Mesodermal cell (in vitro differentiated cells): Measurements from ENCODE around the gene MTM1.

Source experiments
- H3K27ac ChIP-seq: 2 replicates; pipeline ENCODE4 v1.7.0; 2013; ENCODE audit warnings: mild to moderate bottlenecking, low read depth, low read length, moderate library complexity; ENCODE audit not compliant: severe bottlenecking
- H3K36me3 ChIP-seq: 2 replicates; pipeline ENCODE4 v1.7.1; 2013; ENCODE audit warnings: mild to moderate bottlenecking, low read length, moderate library complexity; ENCODE audit not compliant: control insufficient read depth, insufficient read depth
- H3K4me1 ChIP-seq: one replicate; pipeline ENCODE4 v1.7.1; 2013; ENCODE audit warnings: mild to moderate bottlenecking, low read length; ENCODE audit not compliant: insufficient read depth, control insufficient read depth, poor library complexity, severe bottlenecking
- H3K4me3 ChIP-seq: 2 replicates; pipeline ENCODE4 v1.7.0; 2013; ENCODE audit warnings: low read length, control low read depth, mild to moderate bottlenecking; ENCODE audit not compliant: insufficient read depth, poor library complexity, severe bottlenecking; ENCODE audit errors: extremely low read depth
- H3K9me3 ChIP-seq: 2 replicates; pipeline ENCODE4 v1.7.1; 2013; ENCODE audit warnings: mild to moderate bottlenecking, low read length, moderate library complexity; ENCODE audit not compliant: control insufficient read depth
- WGBS, 2 experiments: methylation state at CpG; one replicate each; pipeline ENCODE4 v1.1.5; 2013; ENCODE audit warnings: missing lambda C conversion rate in 2 of 2; ENCODE audit not compliant: insufficient coverage in 2 of 2; 5-methylcytosine and 5-hydroxymethylcytosine counted together

Gene MTM1

DNA sequence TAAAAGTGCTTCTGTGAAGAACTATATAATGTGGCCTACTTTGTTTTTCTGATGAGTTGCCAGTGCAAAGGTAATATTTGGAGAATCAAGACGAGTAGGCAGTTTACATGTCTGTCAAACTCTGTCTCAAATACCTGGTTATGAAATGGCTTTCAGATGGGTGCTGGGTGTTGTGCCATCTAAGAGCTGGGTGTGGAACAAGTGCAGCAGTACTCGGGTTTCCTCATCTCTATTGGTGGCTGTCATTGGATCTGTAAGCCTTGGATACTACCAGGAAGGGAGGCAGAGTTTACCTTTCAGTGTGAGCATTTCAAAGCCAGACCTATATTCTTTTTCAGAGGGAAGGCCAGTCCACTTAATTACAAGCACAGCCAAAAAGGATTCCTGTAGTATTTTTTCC is 37.2 kb downstream of the MTM1 start:
- Histone ChIP-seq H3K4me1 (no peaks in the 10 kb centered on the region), H3K9me3 (no peaks in the 10 kb centered on the region), H3K36me3 (peaks cover 6% of the 10 kb centered on the region), H3K27ac (no peak overlapping the region), H3K4me3 (no peak overlapping the region)
- 86% methylated on average over 1 of the region's 2 CpGs; no CpG with 5 or more reads in 1 of the 2 experiments for WGBS, 2 experiments

DNA sequence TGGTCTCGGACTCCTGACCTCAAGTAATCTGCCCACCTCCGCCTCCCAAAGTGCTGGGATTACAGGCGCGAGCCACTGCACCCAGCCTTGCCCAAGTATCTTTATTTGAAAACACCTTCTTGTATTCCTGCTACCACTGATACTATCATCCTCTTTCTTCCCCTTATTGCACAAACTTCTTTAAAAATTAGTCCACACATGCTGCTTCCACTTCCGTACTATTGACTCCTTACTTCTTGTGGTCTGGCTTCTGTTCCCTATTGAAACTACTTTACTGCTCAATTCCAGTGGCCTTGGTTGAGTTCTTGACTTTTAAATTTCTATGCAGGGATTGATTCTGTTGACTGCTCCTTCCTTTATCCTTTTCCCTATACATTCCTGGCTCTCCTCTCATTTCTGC is 38.8 kb downstream of the MTM1 start:
- no peak overlapping the region for H3K27ac ChIP-seq
- WGBS, 2 experiments = 75 to 100% methylated on average over 1 to 2 of the region's 5 CpGs
- H3K36me3 ChIP-seq = peaks cover 10% of the 10 kb centered on the region
- no peaks in the 10 kb centered on the region for H3K4me1 ChIP-seq
- no peak overlapping the region for H3K4me3 ChIP-seq
- no peaks in the 10 kb centered on the region for H3K9me3 ChIP-seq

DNA sequence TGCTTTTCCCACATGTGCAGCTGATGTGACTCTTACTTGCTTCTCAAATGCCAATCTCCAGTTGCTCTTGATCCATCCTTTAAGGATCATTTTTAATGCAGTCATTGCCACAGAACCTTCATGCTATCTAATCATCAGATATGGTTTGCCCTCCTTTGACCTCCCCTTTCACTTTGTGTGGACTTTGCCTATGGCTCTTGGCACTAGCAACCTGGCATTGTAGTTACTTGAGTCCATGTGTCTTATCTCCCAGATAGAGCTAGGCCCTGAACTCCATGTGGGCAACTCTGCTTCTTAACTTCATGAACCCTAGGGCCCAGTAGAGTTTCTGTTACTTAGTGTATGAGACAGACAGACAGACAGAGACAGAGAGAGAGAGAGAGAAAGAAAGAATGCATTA is 41.6 kb downstream of the MTM1 start:
- Histone ChIP-seq H3K4me1 (no peaks in the 10 kb centered on the region), H3K9me3 (no peaks in the 10 kb centered on the region), H3K36me3 (peaks cover 14% of the 10 kb centered on the region), H3K4me3 (no peak overlapping the region), H3K27ac (no peak overlapping the region)

DNA sequence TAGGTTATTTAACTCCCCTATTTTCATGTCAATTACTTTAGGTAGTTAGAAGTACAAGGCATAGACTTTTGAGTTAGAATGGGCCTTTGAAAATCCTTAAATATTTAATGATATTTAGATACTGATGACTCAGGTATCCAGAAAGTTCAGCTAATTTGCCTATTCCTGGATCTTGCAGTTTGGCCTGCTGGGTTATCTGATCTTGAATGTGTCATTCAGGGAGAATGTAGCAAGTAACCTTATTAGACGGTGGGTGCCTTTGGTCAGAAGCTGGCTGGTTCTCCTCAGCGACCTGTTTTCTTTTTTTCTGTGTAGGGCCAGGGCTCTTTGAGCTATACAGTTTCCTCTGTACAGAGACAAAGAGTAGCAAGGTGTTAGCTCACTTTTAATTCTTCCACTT is 42.0 kb downstream of the MTM1 start:
- Histone ChIP-seq H3K4me3 (no peak overlapping the region), H3K4me1 (no peaks in the 10 kb centered on the region), H3K27ac (no peak overlapping the region), H3K36me3 (peaks cover 15% of the 10 kb centered on the region), H3K9me3 (no peaks in the 10 kb centered on the region)
- WGBS, 2 experiments = 83% methylated on average over 1 of the region's 2 CpGs; no CpG with 5 or more reads in 1 of the 2 experiments

DNA sequence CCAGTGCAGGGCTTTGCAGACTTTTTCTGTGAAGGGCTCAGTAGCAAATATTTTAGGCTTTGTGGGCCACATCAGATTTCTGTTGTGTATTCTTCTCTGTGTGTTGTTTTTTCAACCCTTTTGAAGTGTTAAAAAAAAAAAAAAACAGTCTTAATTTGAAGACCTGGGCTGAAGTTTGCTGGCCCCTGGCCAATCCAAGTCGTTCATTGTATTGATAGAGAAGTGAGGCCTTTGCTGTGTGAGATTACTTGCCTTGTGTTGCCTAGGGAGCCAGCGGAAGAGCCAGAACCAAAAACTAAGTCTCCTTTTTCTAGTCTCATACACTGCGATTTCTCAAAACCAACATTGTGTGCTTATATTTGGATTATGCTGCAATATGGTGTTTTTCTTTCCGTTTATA is 46.9 kb downstream of the MTM1 start:
- Histone ChIP-seq H3K36me3 (peaks cover 14% of the 10 kb centered on the region), H3K9me3 (no peaks in the 10 kb centered on the region), H3K27ac (no peak overlapping the region), H3K4me3 (no peak overlapping the region), H3K4me1 (peaks cover 3% of the 10 kb centered on the region)
- 80% methylated on average over 1 of the region's 4 CpGs; no CpG with 5 or more reads in 1 of the 2 experiments for WGBS, 2 experiments

DNA sequence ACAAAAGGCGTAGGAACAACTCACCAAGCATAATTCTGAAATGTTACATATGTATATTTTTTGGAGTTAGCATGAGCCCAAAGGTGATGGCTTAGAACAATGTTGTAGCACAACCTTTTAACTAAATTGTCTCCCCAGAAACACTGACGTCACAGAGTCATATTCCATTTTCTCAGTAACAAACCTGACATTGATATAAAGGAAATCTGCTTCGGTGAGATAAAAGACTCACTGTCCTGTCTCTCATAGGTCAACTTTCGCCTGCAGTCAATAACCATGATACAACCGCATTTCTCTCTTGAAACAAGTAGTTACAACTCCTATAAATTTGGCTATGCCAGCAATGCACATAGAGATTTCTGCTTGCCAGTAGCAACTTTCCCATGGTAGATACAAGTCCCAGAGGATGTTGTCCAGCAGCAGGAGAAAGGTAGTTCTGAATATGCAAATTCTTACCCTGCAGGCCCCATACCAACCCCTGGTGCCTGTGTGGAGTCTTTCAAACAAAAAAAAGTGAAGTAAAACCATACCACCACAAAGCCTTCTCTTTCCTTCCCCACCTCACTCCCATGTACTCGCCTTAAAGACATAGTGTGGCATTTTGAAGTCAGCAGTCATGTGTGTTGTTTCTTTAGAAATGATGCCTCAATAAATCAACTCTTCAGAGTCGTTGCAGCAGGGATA is 47.9 kb downstream of the MTM1 start:
- WGBS, 2 experiments = 92 to 100% methylated on average over 3 to 4 of the region's 7 CpGs
- no peaks in the 10 kb centered on the region for H3K9me3 ChIP-seq
- no peak overlapping the region for H3K27ac ChIP-seq

DNA sequence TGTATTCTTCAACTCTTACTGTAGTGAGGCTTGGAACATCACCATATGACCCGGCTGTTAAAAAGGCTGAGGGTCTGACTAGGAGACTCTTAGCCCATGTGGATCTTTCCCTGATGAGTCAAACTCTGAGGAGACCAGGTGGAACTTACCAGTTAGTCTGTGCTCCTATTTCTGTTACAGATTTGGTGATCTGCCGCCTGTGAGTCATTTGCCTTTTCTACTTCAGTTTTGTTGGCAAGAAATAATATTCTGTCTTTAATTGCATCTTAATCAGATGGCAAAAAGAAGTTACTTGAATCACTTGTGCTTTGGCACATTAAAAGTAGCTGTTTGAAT is 48.4 kb downstream of the MTM1 start:
- no CpG with 5 or more reads among the region's 2 CpGs for WGBS, 2 experiments
- Histone ChIP-seq H3K36me3 (peaks cover 14% of the 10 kb centered on the region), H3K27ac (no peak overlapping the region), H3K4me3 (no peak overlapping the region), H3K4me1 (peaks cover 3% of the 10 kb centered on the region), H3K9me3 (no peaks in the 10 kb centered on the region)

More for the DNA sequence above, 47.9 kb downstream of the MTM1 start:
- Histone ChIP-seq H3K4me1 (peaks cover 3% of the 10 kb centered on the region), H3K4me3 (no peak overlapping the region), H3K36me3 (peaks cover 15% of the 10 kb centered on the region)

DNA sequence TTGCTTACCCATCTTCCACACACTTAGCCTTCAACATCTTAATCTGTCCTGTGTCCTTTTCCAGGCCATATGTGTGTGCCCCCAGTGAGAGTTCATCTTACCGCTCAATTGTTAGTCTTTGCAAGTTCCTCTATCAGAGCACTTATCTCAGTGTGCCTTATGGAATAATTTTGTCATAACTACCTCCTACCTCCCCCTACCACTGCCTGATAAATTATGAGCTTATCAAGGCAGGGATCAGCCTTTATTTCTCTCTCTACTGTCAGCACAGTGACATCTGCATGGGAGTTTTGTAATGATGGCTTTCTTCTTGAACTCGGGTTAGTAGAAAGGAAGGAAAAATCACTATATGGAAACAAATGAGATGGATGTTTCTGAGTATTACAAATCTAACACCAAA is 53.2 kb downstream of the MTM1 start:
- no peaks in the 10 kb centered on the region for H3K9me3 ChIP-seq
- H3K27ac ChIP-seq = no peak overlapping the region
- H3K36me3 ChIP-seq = peaks cover 7% of the 10 kb centered on the region
- 100% methylated on average over 1 of the region's 2 CpGs; no CpG with 5 or more reads in 1 of the 2 experiments for WGBS, 2 experiments
- no peak overlapping the region for H3K4me3 ChIP-seq
- H3K4me1 ChIP-seq = peaks cover 3% of the 10 kb centered on the region

DNA sequence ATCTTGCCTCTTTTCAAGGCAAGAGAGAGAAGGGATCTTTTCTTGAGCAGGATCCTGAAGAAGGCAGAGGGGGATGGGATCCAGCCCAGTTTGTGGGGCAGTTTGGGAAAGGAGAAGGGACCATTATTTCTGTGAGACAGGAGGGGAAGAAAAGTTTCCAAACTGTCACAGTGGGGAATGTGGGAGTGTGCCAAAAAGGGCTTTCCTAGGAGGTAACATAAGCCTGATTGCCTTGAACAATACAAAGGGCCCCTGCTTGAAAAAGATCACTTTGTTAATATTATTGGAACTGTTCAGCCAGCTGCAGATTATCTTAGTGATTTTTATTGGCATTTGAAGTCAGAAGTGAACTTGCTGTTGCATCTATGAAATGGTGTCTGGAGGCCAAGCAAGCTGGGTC is 55.2 kb downstream of the MTM1 start:
- Histone ChIP-seq H3K4me1 (peaks cover 2% of the 10 kb centered on the region), H3K9me3 (no peaks in the 10 kb centered on the region), H3K36me3 (peaks cover 7% of the 10 kb centered on the region), H3K4me3 (no peak overlapping the region), H3K27ac (no peak overlapping the region)

DNA sequence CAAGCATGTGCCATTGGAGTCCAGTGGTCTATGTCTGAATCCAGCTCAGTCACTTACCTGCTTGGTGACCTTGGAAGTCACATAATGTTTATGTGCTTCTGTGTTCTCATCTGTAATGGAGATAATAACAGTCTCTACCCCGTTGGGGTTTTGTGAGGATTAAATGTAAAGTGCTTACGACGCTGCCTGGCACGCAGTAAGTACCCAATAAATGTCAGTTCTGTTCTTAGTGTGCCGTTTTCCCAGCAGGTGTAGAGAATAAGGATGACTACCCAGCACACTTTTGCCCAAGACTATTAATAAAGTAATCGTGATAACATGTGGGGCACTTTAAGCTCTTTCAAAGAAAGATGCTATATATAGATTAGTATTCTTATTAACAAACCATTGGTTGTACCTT is 56.7 kb downstream of the MTM1 start:
- no CpG with 5 or more reads among the region's 6 CpGs for WGBS, 2 experiments
- no peaks in the 10 kb centered on the region for H3K9me3 ChIP-seq
- H3K36me3 ChIP-seq = peaks cover 5% of the 10 kb centered on the region
- no peak overlapping the region for H3K27ac ChIP-seq
- H3K4me3 ChIP-seq = no peak overlapping the region
- H3K4me1 ChIP-seq = no peaks in the 10 kb centered on the region

DNA sequence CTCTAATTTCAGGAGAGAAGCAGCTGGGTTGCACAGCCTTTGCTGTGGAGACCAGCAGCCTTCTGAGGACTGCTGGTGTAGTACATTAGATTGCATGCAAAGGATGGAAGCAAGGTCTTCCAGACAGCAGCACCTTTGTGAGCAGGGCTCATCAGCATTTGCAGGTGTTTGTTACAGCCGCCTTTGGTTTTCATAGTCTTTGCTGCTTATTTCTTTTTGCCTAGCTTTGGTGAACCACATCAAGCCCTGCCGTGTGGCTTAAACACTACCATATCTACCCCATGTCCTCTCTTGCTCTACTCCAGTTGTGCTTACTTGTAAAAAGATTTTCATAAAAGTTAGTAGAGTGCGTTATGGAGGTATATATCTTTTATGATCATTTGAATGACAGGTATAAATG is 57.5 kb downstream of the MTM1 start:
- 83 to 100% methylated on average over 1 of the region's 3 CpGs for WGBS, 2 experiments
- Histone ChIP-seq H3K9me3 (no peaks in the 10 kb centered on the region), H3K36me3 (peaks cover 5% of the 10 kb centered on the region), H3K4me1 (no peaks in the 10 kb centered on the region), H3K4me3 (no peak overlapping the region), H3K27ac (no peak overlapping the region)
